Liver (tissue), 9 donors: ENCODE data around the gene BRD3. TPM values are rescaled to one million over a fixed set of nuclear protein-coding genes. Genes with fewer than 3 reads are reported as not detected.

ENCODE experiments used
- DNase-seq: peaks from one replicate; pipeline ENCODE4 v3.0.0-alpha.2; 2017; ENCODE audit warnings: low spot score
- H3K27ac ChIP-seq, 2 donors: one replicate each; pipeline ENCODE4 v1.7.0; 2013; ENCODE audit warnings: inconsistent platforms in 2 of 2, low read length in 2 of 2, control low read depth in 1 of 2, low read depth in 1 of 2, mild to moderate bottlenecking in 1 of 2
- H3K27me3 ChIP-seq, 4 donors: one replicate each; pipeline versions ENCODE4 v1.6.1 to v1.7.0; 2013; ENCODE audit warnings: low read length in 3 of 4, inconsistent platforms in 1 of 4, mild to moderate bottlenecking in 1 of 4, moderate library complexity in 1 of 4; ENCODE audit not compliant: control insufficient read depth in 4 of 4, insufficient read depth in 4 of 4
- H3K36me3 ChIP-seq, 4 donors: one replicate each; pipeline versions ENCODE4 v1.6.1 to v1.7.0; 2013; ENCODE audit warnings: low read length in 3 of 4, mild to moderate bottlenecking in 3 of 4, low read depth in 1 of 4, moderate library complexity in 1 of 4; ENCODE audit not compliant: control insufficient read depth in 4 of 4, insufficient read depth in 3 of 4
- H3K4me1 ChIP-seq, 4 donors: one replicate each; pipeline versions ENCODE4 v1.6.1 to v1.7.0; 2013; ENCODE audit warnings: low read length in 3 of 4, mild to moderate bottlenecking in 3 of 4, moderate library complexity in 1 of 4; ENCODE audit not compliant: control insufficient read depth in 4 of 4, insufficient read depth in 4 of 4
- H3K4me3 ChIP-seq, 3 donors: one replicate each; pipeline versions ENCODE4 v1.6.1 to v1.7.0; 2013; ENCODE audit warnings: low read length in 3 of 3, control low read depth in 1 of 3, low read depth in 1 of 3, mild to moderate bottlenecking in 1 of 3
- H3K9ac ChIP-seq, 2 donors: one replicate each; pipeline ENCODE4 v1.7.0; 2013; ENCODE audit warnings: low read length in 2 of 2, mild to moderate bottlenecking in 2 of 2, moderate library complexity in 2 of 2, control low read depth in 1 of 2, low read depth in 1 of 2
- H3K9me3 ChIP-seq, 4 donors: one replicate each; pipeline versions ENCODE4 v1.6.1 to v1.7.0; 2013; ENCODE audit warnings: low read length in 3 of 4; ENCODE audit not compliant: control insufficient read depth in 4 of 4
- EGR1 ChIP-seq, 2 donors: IDR thresholded peaks; 2 replicates each; pipeline ENCODE4 v1.6.1; 2016 to 2018; ENCODE audit warnings: antibody characterized with exemption in 2 of 2, low read depth in 2 of 2
- FOXA1 ChIP-seq: IDR thresholded peaks from 2 replicates; pipeline ENCODE4 v1.6.1; 2016; ENCODE audit warnings: antibody characterized with exemption
- FOXA2 ChIP-seq: IDR thresholded peaks from 2 replicates; pipeline ENCODE4 v1.6.1; 2016; ENCODE audit warnings: antibody characterized with exemption
- GABPA ChIP-seq, 2 donors: IDR thresholded peaks in 1 of 2; conservative IDR thresholded peaks in 1 of 2; 2 replicates each; pipeline ENCODE4 v1.6.1; 2016; ENCODE audit warnings: antibody characterized with exemption in 2 of 2, mild to moderate bottlenecking in 1 of 2, moderate library complexity in 1 of 2
- HNF4A ChIP-seq, 2 donors: conservative IDR thresholded peaks; 2 replicates each; pipeline ENCODE4 v1.6.1; 2016; ENCODE audit warnings: antibody characterized with exemption in 2 of 2, mild to moderate bottlenecking in 2 of 2
- JUND ChIP-seq, 2 donors: IDR thresholded peaks; 2 replicates each; pipeline ENCODE4 v1.6.1; 2016; ENCODE audit warnings: antibody characterized with exemption in 2 of 2
- NR2F2 ChIP-seq: IDR thresholded peaks from 2 replicates; pipeline ENCODE4 v1.6.1; 2016; ENCODE audit warnings: antibody characterized with exemption
- RXRA ChIP-seq, 2 donors: IDR thresholded peaks; 2 replicates each; pipeline ENCODE4 v1.6.1; 2017 to 2018; ENCODE audit warnings: antibody characterized with exemption in 2 of 2, mild to moderate bottlenecking in 1 of 2
- SP1 ChIP-seq: IDR thresholded peaks from 2 replicates; pipeline ENCODE4 v1.6.1; 2018; ENCODE audit warnings: antibody characterized with exemption, mild to moderate bottlenecking
- TAF1 ChIP-seq: conservative IDR thresholded peaks from 2 replicates; pipeline ENCODE4 v1.6.1; 2016; ENCODE audit warnings: antibody characterized with exemption, mild to moderate bottlenecking
- YY1 ChIP-seq: IDR thresholded peaks from 2 replicates; pipeline ENCODE4 v1.6.1; 2016; ENCODE audit warnings: antibody characterized with exemption, mild to moderate bottlenecking
- WGBS: extraction: QIAGEN DNeasy Blood & Tissue Kit; methylation state at CpG from one replicate; pipeline ENCODE4 v1.1.7; 2013; 5-methylcytosine and 5-hydroxymethylcytosine counted together
- polyA plus RNA-seq, 2 donors: library from polyadenylated mRNA; stranded (reverse) in 1 of 2; unstranded in 1 of 2; fragments of 200-250 nt in 1 of 2; fragments of >200 nt in 1 of 2; fragmentation: Nextera tagmentation in 1 of 2; extraction: Ambion mirVana in 1 of 2; gene quantifications; one replicate each; pipeline versions ENCODE4 v1.2.1 to v1.2.3, GENCODE V29; 2013 to 2015
- total RNA-seq, 2 donors: library from RNA; depleted of rRNA; stranded (reverse); fragments of >200 nt; gene quantifications; one replicate each; pipeline ENCODE4 v1.2.3, GENCODE V29; 2014
- TF ChIP-seq, protein P1 (sequence below): IDR thresholded peaks from 2 replicates; pipeline ENCODE4 v1.6.1; 2016; ENCODE audit warnings: antibody characterized with exemption, mild to moderate bottlenecking
- TF ChIP-seq, protein P2 (sequence below): IDR thresholded peaks from 2 replicates; pipeline ENCODE4 v1.6.1; 2016; ENCODE audit warnings: antibody characterized with exemption
- TF ChIP-seq, protein P3 (sequence below): IDR thresholded peaks from 2 replicates; pipeline ENCODE4 v1.6.1; 2016; ENCODE audit warnings: antibody characterized with exemption
- TF ChIP-seq, protein P4 (sequence below): IDR thresholded peaks from 2 replicates; pipeline ENCODE4 v1.6.1; 2016; ENCODE audit warnings: antibody characterized with exemption
- TF ChIP-seq, protein P5 (sequence below): fragments of 150-350 bp; IDR thresholded peaks from 2 replicates; pipeline ENCODE4 v1.5.1; 2017; ENCODE audit warnings: improper control_type of control experiment, low read depth, low read length; ENCODE audit not compliant: missing input control
- donor health status: healthy.
- donor health status: healthy.
- donor health status: healthy.
- donor health status: healthy.
- donor health status: healthy.

Gene BRD3
- total and polyA plus RNA-seq, 4 donors = 7.2 to 17.7 (median 12.7) TPM

DNA sequence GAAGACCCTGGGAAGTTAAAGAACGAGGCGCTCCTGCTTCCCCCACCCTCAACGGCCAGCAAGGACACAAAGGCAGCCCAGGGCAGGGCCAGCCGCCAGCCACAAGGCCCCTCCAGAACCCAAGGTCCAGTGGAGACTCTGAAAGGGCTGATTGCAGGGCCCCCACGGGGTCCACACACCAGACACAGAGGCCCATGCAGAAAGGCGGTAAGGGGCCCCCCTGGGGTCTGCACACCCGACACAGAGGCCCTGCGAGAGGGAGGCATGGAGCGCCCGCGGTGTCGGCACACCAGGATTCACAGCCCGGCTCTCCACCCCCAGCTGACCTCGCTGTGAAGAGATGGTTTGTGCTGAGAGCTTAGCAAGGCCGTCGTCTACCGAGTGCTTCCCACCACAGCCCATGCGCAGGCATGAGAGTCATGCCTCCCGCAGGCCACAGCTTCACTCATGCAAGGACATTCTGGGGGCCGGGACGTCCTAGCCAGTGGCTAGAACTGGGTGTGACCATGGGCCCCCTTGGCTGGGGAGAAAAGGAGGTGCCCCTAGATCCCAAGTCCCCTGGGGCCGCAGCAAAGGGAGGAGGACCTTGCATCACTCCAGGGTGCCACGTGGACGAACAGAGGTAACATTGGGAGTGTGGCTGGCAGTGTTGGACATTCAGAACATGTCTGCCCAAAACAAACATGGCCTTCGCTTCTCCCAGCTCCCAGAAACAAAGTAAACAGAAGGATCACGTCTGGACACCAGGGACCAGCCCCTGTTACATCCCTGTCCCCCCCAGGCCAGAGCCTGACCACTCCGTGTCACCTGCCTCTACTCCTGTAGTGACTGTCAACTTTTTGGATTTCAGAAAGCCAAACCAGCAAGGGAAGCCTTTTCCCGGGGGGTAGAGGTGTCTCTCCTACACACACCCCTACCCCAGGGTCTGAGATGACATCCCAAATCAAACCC is 9.8 kb downstream of the BRD3 start:
- peak overlapping the region; percentile 62 to 86 for H3K27ac ChIP-seq
- H3K4me3 ChIP-seq = no peak overlapping the region
- H3K9ac ChIP-seq = no peak overlapping the region
- peak; percentile 53 for DNase-seq
- H3K36me3 ChIP-seq = peaks cover 0 to 2% (median under 1%) of the 10 kb centered on the region in 4 donors
- TF ChIP-seq GABPA (IDR thresholded peaks at IDR 0.05 in 1 of 2, conservative IDR thresholded peaks at IDR 0.05 in 1 of 2) (no peak), NR2F2 (no peak), YY1 (peak; percentile 97), TAF1 (no peak), EGR1 (IDR thresholded peaks at IDR 0.05; ENCODE audit: low read depth in 2 of 2) (peak in 1 of 2 donors; percentile 46), RXRA (IDR thresholded peaks at IDR 0.05) (peak; percentile 59 to 92), JUND (IDR thresholded peaks at IDR 0.05) (peak in 1 of 2 donors; percentile 49), FOXA1 (peak; percentile 97), HNF4A (conservative IDR thresholded peaks at IDR 0.05) (peak; percentile 51 to 85), FOXA2 (peak; percentile 96), SP1 (peak; percentile 69)
- TF ChIP-seq, protein P1, sequence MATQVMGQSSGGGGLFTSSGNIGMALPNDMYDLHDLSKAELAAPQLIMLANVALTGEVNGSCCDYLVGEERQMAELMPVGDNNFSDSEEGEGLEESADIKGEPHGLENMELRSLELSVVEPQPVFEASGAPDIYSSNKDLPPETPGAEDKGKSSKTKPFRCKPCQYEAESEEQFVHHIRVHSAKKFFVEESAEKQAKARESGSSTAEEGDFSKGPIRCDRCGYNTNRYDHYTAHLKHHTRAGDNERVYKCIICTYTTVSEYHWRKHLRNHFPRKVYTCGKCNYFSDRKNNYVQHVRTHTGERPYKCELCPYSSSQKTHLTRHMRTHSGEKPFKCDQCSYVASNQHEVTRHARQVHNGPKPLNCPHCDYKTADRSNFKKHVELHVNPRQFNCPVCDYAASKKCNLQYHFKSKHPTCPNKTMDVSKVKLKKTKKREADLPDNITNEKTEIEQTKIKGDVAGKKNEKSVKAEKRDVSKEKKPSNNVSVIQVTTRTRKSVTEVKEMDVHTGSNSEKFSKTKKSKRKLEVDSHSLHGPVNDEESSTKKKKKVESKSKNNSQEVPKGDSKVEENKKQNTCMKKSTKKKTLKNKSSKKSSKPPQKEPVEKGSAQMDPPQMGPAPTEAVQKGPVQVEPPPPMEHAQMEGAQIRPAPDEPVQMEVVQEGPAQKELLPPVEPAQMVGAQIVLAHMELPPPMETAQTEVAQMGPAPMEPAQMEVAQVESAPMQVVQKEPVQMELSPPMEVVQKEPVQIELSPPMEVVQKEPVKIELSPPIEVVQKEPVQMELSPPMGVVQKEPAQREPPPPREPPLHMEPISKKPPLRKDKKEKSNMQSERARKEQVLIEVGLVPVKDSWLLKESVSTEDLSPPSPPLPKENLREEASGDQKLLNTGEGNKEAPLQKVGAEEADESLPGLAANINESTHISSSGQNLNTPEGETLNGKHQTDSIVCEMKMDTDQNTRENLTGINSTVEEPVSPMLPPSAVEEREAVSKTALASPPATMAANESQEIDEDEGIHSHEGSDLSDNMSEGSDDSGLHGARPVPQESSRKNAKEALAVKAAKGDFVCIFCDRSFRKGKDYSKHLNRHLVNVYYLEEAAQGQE = peak; percentile 77
- TF ChIP-seq, protein P2, sequence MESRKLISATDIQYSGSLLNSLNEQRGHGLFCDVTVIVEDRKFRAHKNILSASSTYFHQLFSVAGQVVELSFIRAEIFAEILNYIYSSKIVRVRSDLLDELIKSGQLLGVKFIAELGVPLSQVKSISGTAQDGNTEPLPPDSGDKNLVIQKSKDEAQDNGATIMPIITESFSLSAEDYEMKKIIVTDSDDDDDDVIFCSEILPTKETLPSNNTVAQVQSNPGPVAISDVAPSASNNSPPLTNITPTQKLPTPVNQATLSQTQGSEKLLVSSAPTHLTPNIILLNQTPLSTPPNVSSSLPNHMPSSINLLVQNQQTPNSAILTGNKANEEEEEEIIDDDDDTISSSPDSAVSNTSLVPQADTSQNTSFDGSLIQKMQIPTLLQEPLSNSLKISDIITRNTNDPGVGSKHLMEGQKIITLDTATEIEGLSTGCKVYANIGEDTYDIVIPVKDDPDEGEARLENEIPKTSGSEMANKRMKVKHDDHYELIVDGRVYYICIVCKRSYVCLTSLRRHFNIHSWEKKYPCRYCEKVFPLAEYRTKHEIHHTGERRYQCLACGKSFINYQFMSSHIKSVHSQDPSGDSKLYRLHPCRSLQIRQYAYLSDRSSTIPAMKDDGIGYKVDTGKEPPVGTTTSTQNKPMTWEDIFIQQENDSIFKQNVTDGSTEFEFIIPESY = no peak
- TF ChIP-seq, protein P3, sequence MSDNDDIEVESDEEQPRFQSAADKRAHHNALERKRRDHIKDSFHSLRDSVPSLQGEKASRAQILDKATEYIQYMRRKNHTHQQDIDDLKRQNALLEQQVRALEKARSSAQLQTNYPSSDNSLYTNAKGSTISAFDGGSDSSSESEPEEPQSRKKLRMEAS = peak; percentile 88
- TF ChIP-seq, protein P4, sequence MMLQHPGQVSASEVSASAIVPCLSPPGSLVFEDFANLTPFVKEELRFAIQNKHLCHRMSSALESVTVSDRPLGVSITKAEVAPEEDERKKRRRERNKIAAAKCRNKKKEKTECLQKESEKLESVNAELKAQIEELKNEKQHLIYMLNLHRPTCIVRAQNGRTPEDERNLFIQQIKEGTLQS = no peak
- TF ChIP-seq, protein P5, sequence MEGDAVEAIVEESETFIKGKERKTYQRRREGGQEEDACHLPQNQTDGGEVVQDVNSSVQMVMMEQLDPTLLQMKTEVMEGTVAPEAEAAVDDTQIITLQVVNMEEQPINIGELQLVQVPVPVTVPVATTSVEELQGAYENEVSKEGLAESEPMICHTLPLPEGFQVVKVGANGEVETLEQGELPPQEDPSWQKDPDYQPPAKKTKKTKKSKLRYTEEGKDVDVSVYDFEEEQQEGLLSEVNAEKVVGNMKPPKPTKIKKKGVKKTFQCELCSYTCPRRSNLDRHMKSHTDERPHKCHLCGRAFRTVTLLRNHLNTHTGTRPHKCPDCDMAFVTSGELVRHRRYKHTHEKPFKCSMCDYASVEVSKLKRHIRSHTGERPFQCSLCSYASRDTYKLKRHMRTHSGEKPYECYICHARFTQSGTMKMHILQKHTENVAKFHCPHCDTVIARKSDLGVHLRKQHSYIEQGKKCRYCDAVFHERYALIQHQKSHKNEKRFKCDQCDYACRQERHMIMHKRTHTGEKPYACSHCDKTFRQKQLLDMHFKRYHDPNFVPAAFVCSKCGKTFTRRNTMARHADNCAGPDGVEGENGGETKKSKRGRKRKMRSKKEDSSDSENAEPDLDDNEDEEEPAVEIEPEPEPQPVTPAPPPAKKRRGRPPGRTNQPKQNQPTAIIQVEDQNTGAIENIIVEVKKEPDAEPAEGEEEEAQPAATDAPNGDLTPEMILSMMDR = no peak
- H3K4me1 ChIP-seq = peaks cover 43 to 81% (median 65%) of the 10 kb centered on the region in 4 donors
- 71% methylated on average over 28 of the region's 28 CpGs for WGBS
- H3K9me3 ChIP-seq = no peaks in the 10 kb centered on the region
- no peaks in the 10 kb centered on the region for H3K27me3 ChIP-seq
